ENCODE results near the gene KCNMB4.

Gene KCNMB4, protein sequence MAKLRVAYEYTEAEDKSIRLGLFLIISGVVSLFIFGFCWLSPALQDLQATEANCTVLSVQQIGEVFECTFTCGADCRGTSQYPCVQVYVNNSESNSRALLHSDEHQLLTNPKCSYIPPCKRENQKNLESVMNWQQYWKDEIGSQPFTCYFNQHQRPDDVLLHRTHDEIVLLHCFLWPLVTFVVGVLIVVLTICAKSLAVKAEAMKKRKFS

DNA sequence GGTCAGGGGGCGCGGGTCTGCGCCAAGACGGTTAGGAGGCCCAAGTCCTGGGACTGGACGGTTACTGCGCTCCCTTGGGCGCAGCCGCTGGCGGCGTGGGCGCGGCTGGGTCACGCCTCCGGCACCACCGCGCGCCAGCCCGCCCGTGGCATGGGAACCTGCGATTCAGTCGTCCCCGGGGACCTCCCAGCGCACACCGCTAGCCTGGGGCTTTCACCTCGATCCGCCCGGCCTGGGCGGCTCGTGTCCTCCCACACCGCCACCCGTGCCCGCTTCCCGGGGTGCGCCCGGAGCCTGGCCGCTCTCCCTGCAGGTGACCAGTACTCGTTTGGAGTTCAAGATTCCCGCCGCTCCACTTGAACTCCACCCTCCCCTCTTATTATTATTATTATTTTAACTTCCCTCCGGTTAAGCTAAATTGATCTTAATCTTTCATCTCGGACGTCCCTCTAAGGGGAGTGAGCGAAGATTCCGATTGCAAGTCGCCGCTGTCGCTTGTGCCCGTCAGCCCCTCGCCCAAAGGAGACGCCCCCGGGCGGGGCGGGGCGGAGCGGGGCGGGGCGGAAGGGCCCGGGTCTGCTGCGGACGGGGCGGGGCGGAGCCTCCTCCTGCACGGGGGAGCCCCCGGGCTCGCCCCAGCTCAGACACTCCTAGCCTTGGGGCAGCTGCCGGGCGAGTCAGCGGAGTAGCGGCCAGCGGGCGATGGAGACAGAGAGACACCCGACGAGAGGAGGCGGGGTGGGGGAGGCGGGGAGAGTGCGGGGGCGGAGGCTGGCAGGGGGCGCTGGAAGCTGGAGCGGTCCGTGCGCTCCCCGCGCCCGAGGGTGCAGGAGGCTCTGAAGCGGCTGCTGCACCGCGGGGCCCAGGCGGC is at the start of gene KCNMB4:
Gene KCNMB4 (plus strand): TSS at position 643 of the 871 bp plus-strand sequence. CDS start 445 bp downstream, outside the sequence.
- DNase-seq (ENCODE audit: low read depth, low spot score) = no peak

DNA sequence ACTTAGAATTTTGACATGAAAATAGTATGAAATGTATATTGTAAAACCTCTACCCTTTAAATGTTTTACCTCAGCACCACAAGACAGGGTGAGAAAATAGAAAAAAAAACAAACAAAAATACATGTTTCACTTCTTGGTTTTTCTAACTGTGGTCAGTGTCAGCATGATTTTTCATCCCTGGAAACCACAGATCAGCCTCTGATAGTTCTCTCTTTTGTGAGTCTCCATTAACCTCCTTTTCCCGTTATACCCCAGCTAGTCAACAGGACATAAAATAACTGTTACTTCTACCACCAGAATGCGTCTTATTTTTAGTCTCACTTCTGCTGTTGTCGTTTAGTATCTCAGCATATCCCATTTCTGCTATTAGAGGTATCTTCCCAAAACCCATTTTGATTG is 48.3 kb upstream of the KCNMB4 start:
- DNase-seq (ENCODE audit: low read depth, low spot score) = no peak

DNA sequence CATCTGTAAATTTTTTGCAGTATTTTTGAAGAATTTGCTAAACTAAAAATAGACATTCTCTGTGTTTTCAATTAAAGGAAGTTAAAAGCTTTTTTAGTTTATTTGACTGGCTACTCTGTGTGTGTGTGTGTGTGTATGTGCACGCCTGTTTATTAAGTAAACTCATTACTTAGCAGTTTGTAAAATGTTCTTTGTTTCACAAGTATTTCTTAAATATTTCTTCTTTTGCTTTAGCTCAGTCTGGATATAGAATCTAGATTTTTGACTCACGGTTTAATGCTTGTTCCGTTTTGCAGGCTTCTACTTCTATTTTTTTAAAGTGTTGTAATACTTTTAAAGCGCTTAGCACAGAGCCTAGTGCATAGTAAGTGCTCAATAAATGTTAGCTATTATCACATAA is 46.5 kb upstream of the KCNMB4 start:
- no peak for DNase-seq (ENCODE audit: low read depth, low spot score)

DNA sequence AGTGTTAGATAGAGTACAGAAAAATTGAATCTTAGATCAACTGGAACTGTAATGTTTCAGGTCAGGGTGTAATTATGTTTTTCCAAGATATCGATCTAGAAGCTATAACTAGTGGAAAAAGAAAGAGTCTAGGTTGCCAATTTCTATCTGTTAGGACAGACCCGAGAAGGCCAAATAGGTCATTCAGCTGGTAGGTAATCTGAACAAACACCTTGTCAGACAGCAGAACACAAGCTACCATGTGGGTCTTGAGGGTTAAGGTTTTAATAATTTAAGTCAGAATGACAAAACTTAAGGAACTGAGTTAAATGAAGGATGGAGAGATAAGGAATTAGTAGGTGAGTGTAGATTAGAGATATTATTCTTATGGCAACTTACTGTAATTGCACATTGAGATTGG is 44.9 kb upstream of the KCNMB4 start:
- DNase-seq (ENCODE audit: low read depth, low spot score) = no peak

DNA sequence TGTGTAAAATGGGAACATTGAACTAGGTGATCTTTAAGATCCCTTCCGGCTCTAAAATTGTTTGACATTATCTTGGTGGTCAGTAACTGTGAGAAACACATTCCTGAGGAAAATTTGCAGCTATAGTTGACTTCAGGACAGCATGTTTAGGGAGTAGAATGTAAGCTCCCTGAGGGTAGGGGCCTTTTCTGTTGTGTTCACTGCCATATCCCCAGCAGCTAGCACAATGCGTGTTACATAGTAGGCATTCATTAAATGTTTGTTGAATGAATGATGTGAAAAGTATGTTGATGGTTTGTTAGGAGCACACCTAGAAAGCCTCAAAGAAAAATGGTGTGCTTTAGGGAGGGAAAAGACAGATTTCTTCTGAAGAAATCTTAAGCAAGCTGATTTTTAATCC is 38.5 kb upstream of the KCNMB4 start:
- DNase-seq (ENCODE audit: low read depth, low spot score) = no peak

DNA sequence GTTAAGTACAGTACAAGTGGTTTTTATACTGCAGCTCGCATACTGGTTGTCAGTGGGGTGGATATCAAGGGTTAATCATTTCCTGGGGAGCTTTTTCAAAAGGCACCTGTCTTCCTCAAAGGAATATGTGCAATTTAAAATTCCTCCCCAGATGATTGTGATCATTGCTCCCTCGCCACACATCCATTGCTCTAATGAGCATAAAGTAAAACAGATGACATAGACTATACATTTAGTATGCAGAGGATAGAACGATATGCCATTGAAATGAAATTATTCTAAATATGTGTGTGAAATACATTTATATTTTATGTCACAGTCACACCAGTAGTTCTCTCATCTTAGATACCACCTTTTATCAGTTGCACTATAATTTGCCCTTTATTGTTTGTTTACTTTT is 36.4 kb upstream of the KCNMB4 start:
- no peak for DNase-seq (ENCODE audit: low read depth, low spot score)

DNA sequence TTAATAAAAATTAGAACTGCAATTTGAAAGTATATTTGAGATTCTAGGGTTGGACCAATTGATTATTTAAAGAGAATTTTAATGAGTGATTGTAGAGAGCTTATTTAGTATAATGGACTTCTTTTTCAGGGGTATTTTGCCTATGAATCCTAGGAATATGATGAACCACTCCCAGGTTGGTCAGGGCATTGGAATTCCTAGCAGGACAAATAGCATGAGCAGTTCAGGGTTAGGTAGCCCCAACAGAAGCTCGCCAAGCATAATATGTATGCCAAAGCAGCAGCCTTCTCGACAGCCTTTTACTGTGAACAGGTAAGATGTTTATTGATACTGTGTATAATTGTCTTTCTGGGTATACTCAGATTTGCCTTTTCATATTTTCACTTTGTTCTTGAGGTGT is 35.9 kb upstream of the KCNMB4 start:
- no peak for DNase-seq (ENCODE audit: low read depth, low spot score)

DNA sequence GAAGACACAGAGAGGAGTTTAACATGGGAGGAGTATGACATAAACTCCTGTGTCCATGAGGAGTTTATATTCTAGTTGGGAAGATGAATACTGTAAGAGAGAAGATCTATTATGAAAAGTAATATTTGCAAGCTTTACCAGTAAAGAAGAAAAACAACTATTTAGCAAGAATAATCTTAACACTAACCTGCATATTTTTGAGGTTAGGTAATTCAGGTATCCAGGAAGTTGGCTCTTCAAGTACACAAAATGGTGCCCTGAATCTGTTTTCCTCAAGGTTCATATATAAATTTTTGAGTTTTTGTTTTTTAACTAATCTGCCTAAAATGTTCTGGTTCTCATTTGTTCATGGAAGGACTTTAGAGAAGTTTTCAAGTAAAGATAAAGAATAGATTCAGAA is 33.9 kb upstream of the KCNMB4 start:
- DNase-seq (ENCODE audit: low read depth, low spot score) = no peak

DNA sequence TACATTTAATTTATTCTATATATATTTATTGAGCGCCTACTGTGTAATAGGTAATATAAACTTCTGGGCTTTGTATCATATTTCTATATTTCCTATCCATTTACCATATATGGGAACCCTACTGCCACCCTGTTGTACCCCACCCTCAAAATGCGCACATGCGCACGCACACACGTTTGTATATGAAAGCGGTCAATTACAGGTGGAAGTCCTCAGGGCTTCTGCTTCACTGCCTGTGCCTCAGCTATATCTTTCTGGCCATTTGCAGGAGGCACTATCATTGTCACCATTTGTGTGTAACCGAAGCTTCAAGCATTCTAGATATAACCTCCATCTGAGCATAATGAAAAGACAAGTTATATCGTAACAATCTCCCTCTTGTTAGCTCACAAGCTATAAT is 31.3 kb upstream of the KCNMB4 start:
- no peak for DNase-seq (ENCODE audit: low read depth, low spot score)

DNA sequence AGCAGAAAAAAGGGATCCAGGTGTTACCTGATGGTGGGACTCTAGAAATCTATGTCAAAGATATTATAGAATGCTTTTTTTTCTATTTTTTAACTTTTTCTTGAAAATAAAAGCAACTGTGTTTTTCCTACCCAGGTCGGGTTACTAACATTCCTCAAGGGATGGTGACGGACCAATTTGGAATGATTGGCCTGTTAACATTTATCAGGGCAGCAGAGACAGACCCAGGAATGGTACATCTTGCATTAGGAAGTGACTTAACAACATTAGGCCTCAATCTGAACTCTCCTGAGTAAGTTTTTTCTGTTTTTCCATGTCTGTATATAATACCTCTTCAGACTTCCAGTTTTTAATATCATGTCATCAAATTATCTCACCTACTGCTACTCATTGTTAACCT is 27.6 kb upstream of the KCNMB4 start:
- DNase-seq (ENCODE audit: low read depth, low spot score) = no peak

DNA sequence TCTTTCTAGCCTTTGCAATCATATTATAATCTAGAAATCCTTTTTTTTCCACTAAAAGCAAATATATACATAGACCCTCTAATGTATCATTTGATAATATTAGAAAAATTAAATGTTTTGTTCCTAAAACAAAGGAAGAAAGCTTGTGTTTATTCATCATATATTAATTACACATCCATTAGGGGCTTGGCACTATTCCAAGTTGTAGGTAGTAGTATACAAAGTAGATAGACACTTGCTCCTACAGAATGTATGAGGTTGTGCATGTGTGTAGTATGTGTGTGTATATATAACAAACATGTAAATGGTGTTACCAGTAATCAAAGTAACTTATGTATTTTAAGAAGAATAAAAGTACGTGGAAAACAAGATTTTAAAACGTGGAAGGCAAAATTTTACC is 15.0 kb upstream of the KCNMB4 start:
- DNase-seq (ENCODE audit: low read depth, low spot score) = no peak

DNA sequence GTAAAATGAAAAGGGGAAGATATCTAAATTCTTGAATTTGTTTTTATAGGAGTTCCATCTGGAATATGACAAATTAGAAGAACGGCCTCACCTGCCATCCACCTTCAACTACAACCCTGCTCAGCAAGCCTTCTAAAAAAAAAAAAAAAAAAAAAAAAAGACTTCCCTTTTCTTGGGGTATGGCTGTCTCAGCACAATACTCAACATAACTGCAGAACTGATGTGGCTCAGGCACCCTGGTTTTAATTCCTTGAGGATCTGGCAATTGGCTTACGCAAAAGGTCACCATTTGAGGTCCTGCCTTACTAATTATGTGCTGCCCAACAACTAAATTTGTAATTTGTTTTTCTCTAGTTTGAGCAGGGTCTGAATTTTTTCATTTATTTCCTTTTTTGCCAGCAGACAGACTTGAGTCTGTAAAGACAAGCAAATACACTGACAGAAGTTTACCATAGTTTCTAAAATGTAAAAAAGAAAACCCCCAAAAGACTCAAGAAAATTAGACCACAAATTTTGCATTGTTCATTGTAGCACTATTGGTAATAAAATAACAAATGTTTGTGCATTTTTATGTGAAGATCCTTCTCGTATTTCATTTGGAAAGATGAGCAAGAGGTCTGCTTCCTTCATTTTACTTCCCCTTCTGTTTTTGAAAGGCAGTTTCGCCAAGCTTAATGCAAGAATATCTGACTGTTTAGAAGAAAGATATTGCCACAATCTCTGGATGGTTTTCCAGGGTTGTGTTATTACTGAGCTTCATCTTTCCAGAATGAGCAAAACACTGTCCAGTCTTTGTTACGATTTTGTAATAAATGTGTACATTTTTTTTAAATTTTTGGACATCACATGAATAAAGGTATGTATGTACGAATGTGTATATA is 12.1 kb upstream of the KCNMB4 start:
- no peak for DNase-seq (ENCODE audit: low read depth, low spot score)

DNA sequence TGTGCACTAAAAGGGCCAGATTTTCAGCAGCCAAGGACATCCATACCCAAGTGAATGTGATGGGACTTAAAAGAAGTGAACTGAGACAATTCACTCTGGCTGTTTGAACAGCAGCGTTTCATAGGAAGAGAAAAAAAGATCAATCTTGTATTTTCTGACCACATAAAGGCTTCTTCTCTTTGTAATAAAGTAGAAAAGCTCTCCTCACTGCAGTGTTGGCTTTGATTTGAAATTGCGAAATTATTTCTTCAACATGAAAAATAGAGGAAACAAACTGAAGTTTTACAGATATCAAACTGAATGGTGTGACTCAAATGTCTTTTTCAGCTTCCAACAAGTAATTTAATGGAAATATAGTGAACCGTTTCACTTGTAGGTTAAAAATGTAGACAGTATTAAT is 11.3 kb upstream of the KCNMB4 start:
- no peak for DNase-seq (ENCODE audit: low read depth, low spot score)

DNA sequence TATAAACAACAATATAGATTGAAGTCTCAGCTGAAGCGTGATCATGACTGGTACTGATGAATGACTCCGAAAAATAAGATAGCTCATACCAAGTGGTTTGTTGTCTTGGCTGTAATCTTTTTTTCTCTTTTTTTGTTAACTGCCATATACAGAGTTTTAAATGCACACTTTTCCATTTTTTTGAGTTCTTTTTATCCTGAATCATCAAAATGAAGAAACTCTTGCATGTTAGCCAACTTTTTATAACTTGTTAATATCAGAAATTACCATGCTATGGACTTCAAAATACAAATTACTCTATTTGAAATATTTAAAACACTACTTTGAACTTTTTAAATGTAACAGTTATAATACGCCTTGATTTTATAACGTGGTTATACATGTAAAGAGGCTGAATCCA is 10.1 kb upstream of the KCNMB4 start:
- no peak for DNase-seq (ENCODE audit: low read depth, low spot score)

DNA sequence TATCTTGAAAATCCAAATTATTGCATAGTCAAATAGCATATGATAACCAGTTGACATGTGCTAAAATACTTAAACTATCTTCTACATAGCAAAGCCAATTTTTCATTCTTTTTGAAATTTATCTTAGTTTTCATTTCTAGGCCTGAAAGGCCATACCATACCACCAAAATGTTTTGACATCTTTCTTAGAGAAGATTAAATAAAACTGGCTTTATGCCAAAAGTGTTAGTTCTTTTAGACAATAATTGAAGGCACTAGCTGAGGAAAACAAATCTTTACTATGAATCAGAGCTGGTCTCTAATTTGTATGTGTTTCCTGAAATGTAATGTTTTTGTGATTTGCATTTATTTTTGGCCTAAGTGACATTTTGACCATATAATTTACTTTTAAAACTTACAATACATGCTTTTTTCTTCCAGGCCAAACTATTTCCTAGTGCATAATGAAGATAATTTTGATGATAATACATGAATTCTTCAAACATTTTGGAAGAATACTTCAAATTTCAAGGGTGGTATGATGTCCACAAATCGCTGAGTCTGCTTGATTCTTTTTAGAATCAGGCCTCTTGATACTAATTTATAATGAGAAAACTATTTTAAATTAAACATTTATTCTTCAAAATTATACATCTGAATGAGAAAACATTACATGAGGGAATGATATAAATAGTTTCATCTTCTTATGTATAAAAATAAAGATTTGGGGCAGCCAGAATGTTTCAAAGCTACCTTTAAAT is 6.5 kb upstream of the KCNMB4 start:
- no peak for DNase-seq (ENCODE audit: low read depth, low spot score)

DNA sequence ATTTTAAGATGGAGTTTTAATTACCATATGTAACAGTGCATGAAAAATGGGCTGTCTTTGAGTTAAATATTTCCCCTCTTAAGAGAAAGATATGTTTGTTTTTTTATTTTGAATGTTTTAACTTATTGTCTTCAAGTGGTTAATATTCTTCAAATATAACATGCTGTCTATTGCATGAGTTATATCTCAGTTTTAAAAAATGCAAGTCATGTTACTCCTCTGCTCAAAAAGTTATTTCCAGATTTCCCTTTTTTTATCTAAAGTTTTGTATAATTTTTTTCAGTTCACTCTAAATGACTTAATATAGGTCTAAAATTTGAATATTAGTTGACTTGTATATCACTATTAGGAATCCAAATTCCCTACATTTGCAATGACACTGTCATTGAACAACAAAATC is 5.9 kb upstream of the KCNMB4 start:
- no peak for DNase-seq (ENCODE audit: low read depth, low spot score)

DNA sequence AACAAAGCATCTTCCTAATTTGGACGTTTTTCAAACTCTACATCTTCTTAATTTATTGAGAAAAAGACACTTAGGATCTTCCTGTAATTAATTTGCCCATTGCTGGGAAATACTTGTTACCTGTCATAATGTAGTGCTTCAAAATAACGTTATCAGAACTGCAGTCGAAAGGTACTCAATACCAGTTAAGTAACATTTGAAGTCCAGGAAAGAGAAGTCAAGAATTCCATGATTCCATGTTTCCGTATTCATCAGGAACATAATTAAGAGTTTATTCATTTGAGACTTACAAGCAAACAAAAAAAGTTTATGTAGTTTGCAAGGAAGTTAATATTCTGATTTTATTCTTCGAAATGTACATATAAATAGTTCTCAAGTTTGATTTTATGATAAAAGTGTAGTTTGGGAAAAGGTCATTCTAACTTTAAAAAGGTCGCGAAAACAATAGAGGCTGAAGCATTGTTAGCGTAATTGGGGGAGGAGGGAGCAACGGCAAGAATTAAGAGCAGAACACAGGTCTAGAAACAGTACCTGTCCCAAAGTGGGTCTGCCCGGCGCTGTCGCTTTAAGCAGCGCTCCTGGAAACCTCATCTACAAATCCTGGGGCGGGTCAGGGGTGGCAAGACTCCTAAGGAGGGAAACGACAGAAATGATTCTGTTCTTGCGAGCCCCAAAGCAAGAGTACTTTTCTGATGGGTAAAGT is 1.2 kb upstream of the KCNMB4 start:
- no peak for DNase-seq (ENCODE audit: low read depth, low spot score)

DNA sequence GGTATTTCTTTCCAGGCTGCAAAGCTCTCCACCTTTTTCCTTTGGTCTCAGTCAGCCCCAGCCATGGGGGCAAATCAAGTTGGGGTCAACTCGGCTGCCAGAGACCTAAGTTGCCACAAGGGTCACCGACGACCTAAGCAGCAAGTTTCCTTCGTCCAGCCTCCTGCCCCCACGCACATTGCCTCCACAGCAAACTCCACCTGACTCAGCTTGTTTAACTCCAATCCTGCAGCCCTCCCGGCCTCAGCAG is 767 bp upstream of the KCNMB4 start:
- no peak for DNase-seq (ENCODE audit: low read depth, low spot score)

DNA sequence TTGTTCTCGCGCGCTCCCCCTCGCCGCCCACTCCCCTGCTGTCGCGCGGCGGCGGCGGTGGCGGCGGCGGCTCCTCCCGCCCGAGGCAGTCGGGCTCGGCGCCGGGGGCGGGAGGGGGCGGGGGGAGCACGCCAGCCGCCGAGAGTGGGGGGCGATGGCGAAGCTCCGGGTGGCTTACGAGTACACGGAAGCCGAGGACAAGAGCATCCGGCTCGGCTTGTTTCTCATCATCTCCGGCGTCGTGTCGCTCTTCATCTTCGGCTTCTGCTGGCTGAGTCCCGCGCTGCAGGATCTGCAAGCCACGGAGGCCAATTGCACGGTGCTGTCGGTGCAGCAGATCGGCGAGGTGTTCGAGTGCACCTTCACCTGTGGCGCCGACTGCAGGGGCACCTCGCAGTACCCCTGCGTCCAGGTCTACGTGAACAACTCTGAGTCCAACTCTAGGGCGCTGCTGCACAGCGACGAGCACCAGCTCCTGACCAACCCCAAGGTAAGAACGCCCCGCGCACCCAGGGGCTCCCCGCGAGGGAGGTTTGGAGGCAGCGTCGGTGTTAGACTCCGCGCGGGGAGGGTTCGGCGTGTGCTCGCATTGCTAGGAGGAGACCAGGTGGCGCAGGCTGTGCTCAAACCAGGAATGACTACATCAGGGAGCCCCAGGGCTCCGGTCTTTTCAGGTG is 629 bp downstream of the KCNMB4 start:
- no peak for DNase-seq (ENCODE audit: low read depth, low spot score)

DNA sequence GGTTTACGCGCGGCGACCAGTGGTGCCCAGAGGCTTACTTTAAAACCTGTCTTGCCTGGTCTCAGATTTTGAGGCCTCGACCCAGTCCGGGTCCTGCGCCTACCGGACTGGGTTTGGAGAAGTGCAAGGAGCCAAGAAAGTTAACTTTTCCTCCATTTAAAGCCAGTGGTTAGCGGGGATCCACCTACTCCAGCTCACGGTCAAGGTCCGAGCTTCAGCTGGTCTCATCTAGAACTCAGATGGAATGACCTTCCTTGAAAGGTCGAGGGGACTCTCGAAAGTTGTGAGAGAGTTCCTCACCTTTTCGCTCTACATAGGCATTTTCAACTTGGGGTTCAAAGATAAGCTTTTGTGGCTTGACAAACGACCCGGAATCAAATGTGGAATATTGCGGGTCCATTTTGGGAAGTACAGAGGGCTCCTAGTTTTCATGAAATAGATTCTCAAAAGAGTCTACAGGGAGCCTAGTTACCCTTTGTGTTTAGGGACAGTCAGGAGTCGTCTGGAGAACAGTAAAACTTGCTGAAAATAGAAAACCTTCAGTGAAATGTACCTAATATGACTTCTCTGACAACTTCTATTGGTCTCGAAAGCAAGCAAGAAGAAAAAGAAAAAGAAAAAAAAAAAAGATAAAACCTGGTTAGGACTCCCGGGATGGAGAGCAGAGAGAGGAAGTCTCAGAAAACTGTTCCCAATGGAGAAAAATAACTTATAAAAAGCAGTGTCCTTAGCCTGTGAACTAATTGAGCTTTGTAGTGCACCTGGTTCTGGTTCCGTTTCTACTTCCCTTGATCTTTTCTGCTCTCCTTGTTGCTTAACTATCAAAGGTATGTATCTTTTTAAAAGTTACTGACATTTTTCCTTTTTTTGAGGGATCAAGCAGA is 1.4 kb downstream of the KCNMB4 start:
- no peak for DNase-seq (ENCODE audit: low read depth, low spot score)

Measured in iPS DF 19.7 (cell line).